Natural killer cell (primary cell): ENCODE data around the gene ILDR2. TPM values are rescaled to one million over a fixed set of nuclear protein-coding genes. Genes with fewer than 3 reads are reported as not detected.
A peak's percentile ranks its signal among the peaks of the same experiment; 100 is the strongest.

ENCODE experiments used
- ATAC-seq, 3 donors: fragments of 150-1000 bp in 2 of 3; fragments of 200-7000 bp in 1 of 3; cut with Tn5 transposase; 1 replicate in 1 of 3; 2 replicates in 2 of 3; pipeline ENCODE4 v1.10.0; 2021; ENCODE audit warnings: mild to moderate bottlenecking in 2 of 3, moderate library complexity in 2 of 3
- DNase-seq, 2 donors: peaks; one replicate each; pipeline versions ENCODE4 v3.0.0 to v3.0.0-alpha.2; 2013 to 2021; ENCODE audit warnings: mixed read lengths in 1 of 2
- H3K27ac ChIP-seq: one replicate; pipeline ENCODE4 v1.5.1; 2013; ENCODE audit warnings: mild to moderate bottlenecking, low read length
- H3K27me3 ChIP-seq: one replicate; pipeline ENCODE4 v1.6.1; 2013; ENCODE audit warnings: low read length; ENCODE audit not compliant: control insufficient read depth, insufficient read depth
- H3K36me3 ChIP-seq: one replicate; pipeline ENCODE4 v1.6.1; 2013; ENCODE audit warnings: low read length; ENCODE audit not compliant: control insufficient read depth, insufficient read depth
- H3K4me1 ChIP-seq: one replicate; pipeline ENCODE4 v1.6.1; 2013; ENCODE audit warnings: low read length; ENCODE audit not compliant: control insufficient read depth, insufficient read depth
- H3K4me3 ChIP-seq: one replicate; pipeline ENCODE4 v1.5.1; 2013; ENCODE audit warnings: low read length
- H3K9me3 ChIP-seq: one replicate; pipeline ENCODE4 v1.6.1; 2013; ENCODE audit warnings: low read length; ENCODE audit not compliant: control insufficient read depth, insufficient read depth
- H3K27ac Mint-ChIP-seq, 2 donors: one replicate each; pipeline ENCODE4 v1.8.0; 2022; ENCODE audit warnings: mild to moderate bottlenecking in 2 of 2, mixed read lengths in 2 of 2, moderate library complexity in 1 of 2
- H3K27me3 Mint-ChIP-seq, 2 donors: one replicate each; pipeline ENCODE4 v1.8.0; 2022; ENCODE audit warnings: low read depth in 2 of 2, mixed read lengths in 2 of 2
- H3K36me3 Mint-ChIP-seq: one replicate; pipeline ENCODE4 v1.8.0; 2022; ENCODE audit warnings: mixed read lengths
- H3K4me1 Mint-ChIP-seq, 2 donors: one replicate each; pipeline ENCODE4 v1.8.0; 2022; ENCODE audit warnings: mixed read lengths in 2 of 2
- H3K4me3 Mint-ChIP-seq: one replicate; pipeline ENCODE4 v1.8.0; 2022; ENCODE audit warnings: mild to moderate bottlenecking, moderate library complexity, mixed read lengths
- H3K9me3 Mint-ChIP-seq, 2 donors: one replicate each; pipeline ENCODE4 v1.8.0; 2022; ENCODE audit warnings: mixed read lengths in 2 of 2
- CTCF ChIP-seq: fragments of 200-600 bp; IDR thresholded peaks from one replicate; pipeline ENCODE4 v1.8.0; 2022; ENCODE audit warnings: antibody characterized with exemption
- WGBS: methylation state at CpG from one replicate; pipeline ENCODE4 v1.1.7; 2013; ENCODE audit warnings: missing lambda C conversion rate; ENCODE audit not compliant: insufficient coverage; 5-methylcytosine and 5-hydroxymethylcytosine counted together
- intact Hi-C: fragments of 100-400 bp; cut with micrococcal nuclease; formaldehyde crosslinking; loops from one replicate; pipeline ENCODE4 v1.14.2; 2022
- total RNA-seq, 4 donors: library from RNA; stranded (reverse); fragments of 120-200 nt in 1 of 4; gene quantifications; one replicate each; pipeline versions ENCODE4 v1.2.3 to v1.2.4, GENCODE V29; 2013 to 2022

The ILDR2 gene
- total RNA-seq, 3 donors from 2014 or later (not counting 1 experiment from before 2014, with no cell fraction given), result 2.4 to 4.3 (median 2.8) TPM

DNA sequence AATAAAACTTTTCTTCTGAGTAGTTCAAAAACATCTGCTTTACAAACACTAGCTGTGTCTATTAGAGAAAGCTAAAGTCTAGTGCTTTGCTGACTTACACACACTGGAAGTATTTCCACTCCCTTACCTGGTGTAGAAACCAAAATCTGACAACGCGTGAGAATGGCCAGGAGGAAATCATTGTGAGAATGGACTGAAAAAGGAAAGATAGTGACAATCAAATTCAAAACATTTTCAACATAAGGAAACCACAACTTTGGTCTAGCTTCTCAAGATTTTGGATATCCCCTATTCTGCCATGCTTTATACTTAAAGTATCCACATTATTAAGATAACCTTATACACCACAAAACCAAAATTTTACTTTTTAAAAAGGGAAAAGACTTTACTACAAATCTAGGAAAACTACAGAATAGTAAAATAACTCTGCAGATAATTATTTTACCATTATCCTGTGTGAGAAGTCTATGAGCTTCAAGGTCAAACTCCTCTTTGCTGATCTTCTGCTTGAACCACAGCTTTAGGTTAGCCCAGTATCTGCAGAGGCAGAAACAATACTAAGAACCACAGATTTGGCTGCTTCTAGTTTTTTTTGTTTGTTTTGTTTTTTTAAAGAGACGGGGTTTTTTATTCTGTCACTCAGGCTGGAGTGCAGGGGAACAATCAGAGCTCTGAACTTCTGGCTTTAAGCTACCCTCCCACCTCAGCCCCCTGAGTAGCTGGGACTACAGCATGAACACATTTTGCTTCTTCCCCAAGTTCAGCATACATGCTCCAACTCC, 105.8 kb downstream of the ILDR2 start:
- Mint-ChIP-seq H3K36me3 (no peaks in the 10 kb centered on the region), H3K27me3 (no peaks in the 10 kb centered on the region), H3K27ac (no peak overlapping the region), H3K4me1 (peaks cover 17 to 31% of the 10 kb centered on the region in 2 donors), H3K9me3 (no peaks in the 10 kb centered on the region), H3K4me3 (no peak overlapping the region)
- H3K9me3 ChIP-seq, result no peaks in the 10 kb centered on the region
- H3K27ac ChIP-seq, result no peak overlapping the region
- intact Hi-C loops, result no loop called here
- no peak for ATAC-seq
- no peak overlapping the region for H3K4me3 ChIP-seq
- DNase-seq, result no peak
- WGBS, result 17% methylated on average over 1 of the region's 3 CpGs
- no peak for TF ChIP-seq CTCF
- H3K4me1 ChIP-seq, result peaks cover 2% of the 10 kb centered on the region
- peaks cover 23% of the 10 kb centered on the region for H3K36me3 ChIP-seq
- H3K27me3 ChIP-seq, result no peaks in the 10 kb centered on the region

DNA sequence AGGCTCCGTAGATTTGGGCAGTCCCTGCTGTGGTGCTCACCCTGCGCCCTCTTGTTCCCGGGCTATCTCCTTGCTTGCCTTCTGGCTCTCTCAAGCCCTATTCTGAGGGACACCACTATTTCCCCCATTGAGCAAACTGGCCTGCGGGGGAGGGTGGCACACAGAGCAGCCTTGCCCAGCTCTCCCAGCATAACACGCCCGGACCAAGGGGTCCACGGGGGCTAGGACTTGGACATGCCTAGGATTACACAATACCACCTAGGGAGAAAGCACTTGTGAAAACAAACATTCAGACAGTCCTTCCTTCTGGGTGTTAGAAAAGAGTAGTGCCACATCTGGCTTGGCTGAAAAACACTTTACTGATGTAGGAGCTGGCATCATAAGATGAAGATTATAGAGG, 106.7 kb downstream of the ILDR2 start:
- Histone ChIP-seq H3K9me3 (no peaks in the 10 kb centered on the region), H3K4me3 (no peak overlapping the region), H3K27ac (no peak overlapping the region), H3K36me3 (peaks cover 31% of the 10 kb centered on the region), H3K4me1 (no peaks in the 10 kb centered on the region), H3K27me3 (no peaks in the 10 kb centered on the region)
- no peak overlapping the region for H3K4me3 Mint-ChIP-seq
- peaks cover 3% of the 10 kb centered on the region for H3K36me3 Mint-ChIP-seq
- H3K4me1 Mint-ChIP-seq, result peaks cover 17 to 30% of the 10 kb centered on the region in 2 donors
- no peaks in the 10 kb centered on the region for H3K9me3 Mint-ChIP-seq
- ATAC-seq, result no peak
- peak overlapping the region; percentile 38 to 46 for H3K27ac Mint-ChIP-seq
- H3K27me3 Mint-ChIP-seq, result no peaks in the 10 kb centered on the region
- WGBS, result 91% methylated on average over 7 of the region's 7 CpGs
- no peak for TF ChIP-seq CTCF
- intact Hi-C loops, result no loop called here
- DNase-seq, result no peak

DNA sequence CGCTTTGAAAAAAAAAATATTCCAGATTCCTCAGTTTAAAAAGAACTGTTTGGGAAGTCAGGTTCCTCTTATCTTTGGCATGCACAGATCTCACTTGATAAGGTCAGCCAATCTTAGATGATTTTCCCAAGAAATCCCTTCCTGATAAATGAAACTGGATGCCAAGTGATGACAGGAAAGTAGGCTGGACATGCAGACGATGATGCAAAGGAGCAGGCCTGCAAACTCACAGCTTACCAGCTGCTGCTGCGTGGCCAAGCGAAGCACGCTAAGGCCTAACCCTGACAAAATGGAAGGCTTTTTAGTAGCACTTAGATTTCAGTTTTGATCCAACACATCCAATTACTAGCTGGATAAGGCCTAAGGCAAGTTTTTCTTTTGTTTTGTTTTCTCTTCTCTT, 109.4 kb downstream of the ILDR2 start:
- no peak for TF ChIP-seq CTCF
- intact Hi-C loops, result no loop called here
- Histone ChIP-seq H3K36me3 (peaks cover 56% of the 10 kb centered on the region), H3K4me1 (no peaks in the 10 kb centered on the region), H3K27ac (no peak overlapping the region), H3K4me3 (no peak overlapping the region), H3K9me3 (no peaks in the 10 kb centered on the region), H3K27me3 (no peaks in the 10 kb centered on the region)
- H3K27ac Mint-ChIP-seq, result no peak overlapping the region
- ATAC-seq (no peak), DNase-seq (no peak)
- H3K4me1 Mint-ChIP-seq, result peaks cover 13 to 15% of the 10 kb centered on the region in 2 donors
- no peaks in the 10 kb centered on the region for H3K9me3 Mint-ChIP-seq
- peaks cover 14% of the 10 kb centered on the region for H3K36me3 Mint-ChIP-seq
- no peaks in the 10 kb centered on the region for H3K27me3 Mint-ChIP-seq
- no peak overlapping the region for H3K4me3 Mint-ChIP-seq
- 96% methylated on average over 5 of the region's 5 CpGs for WGBS

- Histone ChIP-seq H3K27ac (no peak overlapping the region), H3K4me1 (no peaks in the 10 kb centered on the region), H3K4me3 (no peak overlapping the region), H3K27me3 (no peaks in the 10 kb centered on the region), H3K9me3 (no peaks in the 10 kb centered on the region), H3K36me3 (peaks cover 85% of the 10 kb centered on the region)
- H3K27me3 Mint-ChIP-seq, result no peaks in the 10 kb centered on the region
- peaks cover 43% of the 10 kb centered on the region for H3K36me3 Mint-ChIP-seq
- intact Hi-C loops, result no loop called here
- TF ChIP-seq CTCF, result no peak
- no peak for ATAC-seq
- 77% methylated on average over 5 of the region's 5 CpGs for WGBS
- DNase-seq, result no peak
- H3K27ac Mint-ChIP-seq, result no peak overlapping the region
- no peaks in the 10 kb centered on the region for H3K9me3 Mint-ChIP-seq
- H3K4me3 Mint-ChIP-seq, result no peak overlapping the region
- peaks cover 0 to 4% of the 10 kb centered on the region in 2 donors for H3K4me1 Mint-ChIP-seq
Observed at GRCh38 chr1:166859597-166859996, 115.7 kb downstream of the ILDR2 start.
